GM21786 (cell line): ENCODE results near the gene SFI1.

Experiments used
- ATAC-seq: cut with Tn5 transposase; IDR thresholded peaks from one replicate; pipeline ENCODE4 v1.9.1; 2021; ENCODE audit not compliant: unreplicated experiment

SFI1 gene

GRCh38 chr22:31661851-31662667, 165.7 kb downstream of the SFI1 start, which contains the start of gene PISD:
Gene PISD, minus strand, starts transcription at chr22:31662215. Its CDS starts 7 bp downstream, at chr22:31662208.
- ATAC-seq, result peak; percentile 73

- ATAC-seq, result no peak
These were observed 166.3 kb downstream of the SFI1 start for GRCh38 chr22:31662668-31663037.
